Smooth muscle cell (in vitro differentiated cells): ENCODE measurements around the gene GRAMD2A. TPM values are rescaled to one million over a fixed set of nuclear protein-coding genes. Genes with fewer than 3 reads are reported as not detected.

Source experiments
- DNase-seq: peaks from one replicate; lab custom pipeline; 2025; ENCODE audit not compliant: unreplicated experiment; lab: John Stamatoyannopoulos, UW
- H2AFZ ChIP-seq: fragments of 200-600 bp; sonication (generic); 2 replicates; pipeline ENCODE4 v1.6.0; 2016; ENCODE audit warnings: antibody characterized with exemption, low read depth, mild to moderate bottlenecking
- H3F3A ChIP-seq: fragments of 200-600 bp; sonication (generic); 2 replicates; pipeline ENCODE4 v1.6.0; 2017; ENCODE audit warnings: antibody characterized with exemption, low read depth
- H3K27ac ChIP-seq: fragments of 200-600 bp; sonication (generic); 2 replicates; pipeline ENCODE4 v1.5.1; 2016; ENCODE audit warnings: low read depth, mild to moderate bottlenecking
- H3K27me3 ChIP-seq: fragments of 200-600 bp; sonication (generic); 2 replicates; pipeline ENCODE4 v1.6.1; 2016; ENCODE audit warnings: low read depth, mild to moderate bottlenecking
- H3K36me3 ChIP-seq: fragments of 200-600 bp; sonication (generic); 2 replicates; pipeline ENCODE4 v1.5.1; 2016; ENCODE audit warnings: low read depth
- H3K4me1 ChIP-seq: fragments of 200-600 bp; sonication (generic); 2 replicates; pipeline ENCODE4 v1.5.1; 2016; ENCODE audit warnings: low read depth
- H3K4me2 ChIP-seq: fragments of 200-600 bp; sonication (generic); 2 replicates; pipeline ENCODE4 v1.6.0; 2016; ENCODE audit warnings: mild to moderate bottlenecking
- H3K4me3 ChIP-seq: fragments of 200-600 bp; sonication (generic); 2 replicates; pipeline ENCODE4 v1.5.1; 2016; ENCODE audit warnings: mild to moderate bottlenecking
- H3K79me2 ChIP-seq: fragments of 200-600 bp; sonication (generic); 2 replicates; pipeline ENCODE4 v1.6.0; 2016; ENCODE audit warnings: low read depth, mild to moderate bottlenecking
- H3K9ac ChIP-seq: fragments of 200-600 bp; sonication (generic); 2 replicates; pipeline ENCODE4 v1.6.0; 2016; ENCODE audit warnings: low read depth
- H3K9me3 ChIP-seq: fragments of 200-600 bp; sonication (generic); replicated peaks from 2 replicates; pipeline ENCODE4 v1.5.1; 2016; ENCODE audit warnings: low read depth
- H4K20me1 ChIP-seq: fragments of 200-600 bp; sonication (generic); 2 replicates; pipeline ENCODE4 v1.6.0; 2016; ENCODE audit warnings: low read depth
- CTCF ChIP-seq: fragments of 200-600 bp; sonication (generic); IDR thresholded peaks from 2 replicates; pipeline ENCODE4 v1.5.1; 2017; ENCODE audit warnings: borderline replicate concordance, mild to moderate bottlenecking, antibody characterized with exemption; ENCODE audit not compliant: insufficient read depth, poor library complexity, severe bottlenecking
- WGBS: methylation state at CpG from one replicate; pipeline ENCODE4 v1.1.7; 2016; ENCODE audit warnings: low lambda C conversion rate; 5-methylcytosine and 5-hydroxymethylcytosine counted together
- polyA plus RNA-seq: library from polyadenylated mRNA; unstranded; fragments of >200 nt; fragmentation: Nextera tagmentation; extraction: Ambion mirVana; gene quantifications from 2 replicates; pipeline ENCODE4 v1.2.1, GENCODE V29; 2016
- total RNA-seq: library from RNA; depleted of rRNA; stranded (reverse); fragments of >200 nt; gene quantifications from 2 replicates; pipeline ENCODE4 v1.2.3, GENCODE V29; 2014

Gene GRAMD2A
- total and polyA plus RNA-seq, 2 experiments from 2014 or later = 0.54 to 2.1 TPM

- 3% methylated on average over 17 of the region's 25 CpGs for WGBS
- peak overlapping the region; percentile 86 for H3K4me3 ChIP-seq
- H3K27ac ChIP-seq = peak overlapping the region; percentile 95
- H3K4me1 ChIP-seq = peaks cover 46% of the 10 kb centered on the region
- peak overlapping the region; percentile 93 for H3K9ac ChIP-seq
- H3F3A ChIP-seq = peaks cover 35% of the 10 kb centered on the region
- peaks cover 45% of the 10 kb centered on the region for H4K20me1 ChIP-seq
- no peaks in the 10 kb centered on the region for H3K27me3 ChIP-seq
- H3K9me3 ChIP-seq = no peaks in the 10 kb centered on the region
- no peak overlapping the region for H2AFZ ChIP-seq
- no peak for TF ChIP-seq CTCF
- no peaks in the 10 kb centered on the region for H3K36me3 ChIP-seq
- DNase-seq = no peak
- H3K4me2 ChIP-seq = peak overlapping the region; percentile 91
- H3K79me2 ChIP-seq = peaks cover 35% of the 10 kb centered on the region
Observed at GRCh38 chr15:72229076-72229946, 31.7 kb upstream of the GRAMD2A start.

GRCh38 chr15:72227720-72228119, 30.1 kb upstream of the GRAMD2A start:
- TF ChIP-seq CTCF = no peak
- Histone ChIP-seq H3K9me3 (no peaks in the 10 kb centered on the region), H3K4me1 (peaks cover 62% of the 10 kb centered on the region), H3K27me3 (no peaks in the 10 kb centered on the region), H3K4me2 (peak overlapping the region; percentile 82), H3K27ac (peak overlapping the region; percentile 95), H3K79me2 (peaks cover 51% of the 10 kb centered on the region), H3K36me3 (no peaks in the 10 kb centered on the region), H3F3A (peaks cover 44% of the 10 kb centered on the region), H4K20me1 (peaks cover 61% of the 10 kb centered on the region), H3K9ac (peak overlapping the region; percentile 69), H3K4me3 (peak overlapping the region; percentile 42), H2AFZ (no peak overlapping the region)
- DNase-seq = no peak
- 51% methylated on average over 4 of the region's 4 CpGs for WGBS

- peaks cover 60% of the 10 kb centered on the region for H3K4me1 ChIP-seq
- WGBS = 2% methylated on average over 8 of the region's 8 CpGs
- no peak for DNase-seq
- H2AFZ ChIP-seq = no peak overlapping the region
- no peaks in the 10 kb centered on the region for H3K36me3 ChIP-seq
- H3F3A ChIP-seq = peaks cover 43% of the 10 kb centered on the region
- peak overlapping the region; percentile 76 for H3K9ac ChIP-seq
- peak overlapping the region; percentile 42 for H3K4me3 ChIP-seq
- H3K79me2 ChIP-seq = peaks cover 56% of the 10 kb centered on the region
- H3K4me2 ChIP-seq = peak overlapping the region; percentile 82
- H3K9me3 ChIP-seq = no peaks in the 10 kb centered on the region
- H3K27me3 ChIP-seq = no peaks in the 10 kb centered on the region
- no peak for TF ChIP-seq CTCF
- peak overlapping the region; percentile 95 for H3K27ac ChIP-seq
- H4K20me1 ChIP-seq = peaks cover 67% of the 10 kb centered on the region
Observed at GRCh38 chr15:72227192-72227586, 29.6 kb upstream of the GRAMD2A start.
